T-helper 1 cell (primary cell): ENCODE results near the gene FTCD.

Experiments
- DNase-seq, 5 donors: peaks; one replicate each; pipeline ENCODE4 v3.0.0-alpha.2; 2012 to 2020

The FTCD gene

DNA sequence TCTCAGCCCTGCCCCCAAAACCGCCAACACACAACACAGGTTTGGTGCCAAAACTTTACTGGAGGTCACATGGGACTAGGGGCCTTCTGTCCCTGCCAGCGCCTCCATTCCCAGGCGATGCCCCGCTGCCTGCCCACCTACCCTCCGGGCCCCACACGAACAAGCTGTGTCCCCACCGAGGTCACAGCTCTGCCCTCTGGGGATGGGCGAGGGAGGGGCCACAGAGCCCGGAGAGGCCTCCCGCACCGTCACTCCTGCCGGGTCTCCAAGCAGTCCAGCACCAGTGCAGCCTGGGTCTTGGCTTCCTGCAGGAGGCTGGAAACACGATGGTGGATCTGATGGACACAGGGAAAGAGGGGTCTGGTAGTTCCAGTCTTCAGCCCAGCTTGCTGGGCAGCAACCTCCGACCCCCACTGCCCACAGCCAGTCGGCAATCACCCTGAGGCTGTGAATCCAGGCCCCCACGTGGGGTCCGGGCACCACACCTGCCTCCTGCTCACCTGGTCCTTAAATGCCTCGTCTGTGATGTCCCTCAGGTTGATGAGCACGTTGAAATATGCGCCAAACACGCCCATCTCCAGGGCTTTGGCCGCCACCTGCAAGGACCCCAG lies 18.5 kb downstream of the FTCD start:
- no peak for DNase-seq

DNA sequence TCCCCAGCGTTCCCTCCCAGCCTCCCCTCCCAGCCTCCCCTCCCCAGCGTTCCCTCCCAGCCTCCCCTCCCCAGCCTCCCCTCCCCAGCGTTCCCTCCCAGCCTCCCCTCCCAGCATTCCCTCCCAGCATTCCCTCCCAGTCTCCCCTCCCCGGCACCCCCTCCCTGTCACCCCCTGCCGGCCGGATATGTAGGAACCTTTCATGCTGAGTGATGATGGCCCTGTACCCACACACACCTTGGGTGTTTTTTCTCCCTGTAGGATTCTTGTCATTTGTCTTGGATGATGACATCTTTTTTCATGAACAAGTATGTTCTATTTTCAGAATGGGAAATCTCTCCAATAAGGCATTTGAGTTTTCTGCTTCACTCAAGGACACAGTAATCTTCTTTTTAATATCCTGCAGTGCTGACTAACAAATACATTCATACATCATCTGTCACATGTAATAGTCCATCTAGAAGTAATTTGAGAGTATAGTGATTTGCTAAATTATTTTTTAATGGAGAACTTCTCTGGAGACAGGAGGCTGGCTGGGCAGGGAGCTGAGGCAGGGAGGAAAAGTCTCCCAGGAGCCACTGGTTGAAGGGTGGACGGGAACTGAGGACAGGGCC lies 19.5 kb downstream of the FTCD start:
- no peak for DNase-seq

DNA sequence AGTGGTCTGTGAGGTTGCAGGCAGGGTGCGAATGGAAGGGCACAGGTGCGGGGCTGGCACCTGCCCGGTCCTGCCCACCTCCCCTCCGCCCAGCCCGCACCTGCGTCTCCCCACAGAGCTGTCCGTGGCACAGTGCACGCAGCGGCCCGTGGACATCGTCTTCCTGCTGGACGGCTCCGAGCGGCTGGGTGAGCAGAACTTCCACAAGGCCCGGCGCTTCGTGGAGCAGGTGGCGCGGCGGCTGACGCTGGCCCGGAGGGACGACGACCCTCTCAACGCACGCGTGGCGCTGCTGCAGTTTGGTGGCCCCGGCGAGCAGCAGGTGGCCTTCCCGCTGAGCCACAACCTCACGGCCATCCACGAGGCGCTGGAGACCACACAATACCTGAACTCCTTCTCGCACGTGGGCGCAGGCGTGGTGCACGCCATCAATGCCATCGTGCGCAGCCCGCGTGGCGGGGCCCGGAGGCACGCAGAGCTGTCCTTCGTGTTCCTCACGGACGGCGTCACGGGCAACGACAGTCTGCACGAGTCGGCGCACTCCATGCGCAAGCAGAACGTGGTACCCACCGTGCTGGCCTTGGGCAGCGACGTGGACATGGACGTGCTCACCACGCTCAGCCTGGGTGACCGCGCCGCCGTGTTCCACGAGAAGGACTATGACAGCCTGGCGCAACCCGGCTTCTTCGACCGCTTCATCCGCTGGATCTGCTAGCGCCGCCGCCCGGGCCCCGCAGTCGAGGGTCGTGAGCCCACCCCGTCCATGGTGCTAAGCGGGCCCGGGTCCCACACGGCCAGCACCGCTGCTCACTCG lies 23.3 kb downstream of the FTCD start:
- DNase-seq = no peak

DNA sequence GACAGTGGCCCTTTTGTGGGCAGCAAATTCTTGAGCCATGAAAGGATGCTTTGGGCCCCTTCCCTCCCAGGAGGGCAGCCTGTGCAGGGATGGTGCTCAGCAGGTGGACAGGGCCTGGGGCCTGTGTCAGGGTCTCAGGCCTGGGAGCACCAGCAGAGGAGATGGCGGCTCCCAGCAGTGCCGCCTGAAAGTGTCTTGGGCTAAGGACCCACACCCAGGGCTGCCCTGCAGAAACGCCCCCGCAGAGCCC lies 23.9 kb downstream of the FTCD start:
- DNase-seq = no peak

DNA sequence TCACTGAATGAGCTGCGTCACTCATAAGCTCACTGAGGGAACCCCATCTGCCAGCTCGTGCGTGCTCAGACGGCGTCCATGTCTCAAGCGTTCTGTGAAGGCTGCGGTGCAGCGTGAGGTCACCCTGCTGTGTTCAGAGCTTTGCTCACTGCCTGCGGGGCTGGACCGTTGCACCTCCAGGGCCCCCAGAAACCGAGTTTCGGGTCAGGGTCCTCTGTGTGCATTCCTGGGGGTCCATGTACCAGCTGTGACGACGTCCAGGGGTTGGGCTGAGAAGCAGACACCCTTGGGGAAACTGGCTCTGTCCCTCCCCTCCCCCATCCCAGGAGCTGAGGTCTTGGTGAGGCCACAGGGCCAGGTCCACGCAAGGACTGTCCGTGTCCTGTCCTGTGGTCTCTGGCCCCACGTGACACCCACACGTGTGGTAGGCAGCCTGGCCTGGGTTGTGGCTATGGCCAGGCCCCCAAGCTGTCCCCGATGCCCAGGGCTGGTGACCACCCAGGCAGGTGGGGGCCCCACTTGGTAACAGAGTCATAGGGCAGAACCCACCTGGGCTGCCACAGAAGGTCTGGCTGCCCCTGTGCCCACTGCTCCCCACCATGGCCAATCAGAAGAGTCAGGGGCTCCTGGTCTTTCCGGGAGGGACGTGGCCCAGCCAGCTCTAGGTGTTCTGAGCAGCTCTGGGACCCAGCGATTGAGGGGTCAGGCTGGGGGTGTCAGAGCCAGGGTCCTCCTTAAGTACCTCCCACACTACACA lies 24.4 kb downstream of the FTCD start:
- DNase-seq = no peak

DNA sequence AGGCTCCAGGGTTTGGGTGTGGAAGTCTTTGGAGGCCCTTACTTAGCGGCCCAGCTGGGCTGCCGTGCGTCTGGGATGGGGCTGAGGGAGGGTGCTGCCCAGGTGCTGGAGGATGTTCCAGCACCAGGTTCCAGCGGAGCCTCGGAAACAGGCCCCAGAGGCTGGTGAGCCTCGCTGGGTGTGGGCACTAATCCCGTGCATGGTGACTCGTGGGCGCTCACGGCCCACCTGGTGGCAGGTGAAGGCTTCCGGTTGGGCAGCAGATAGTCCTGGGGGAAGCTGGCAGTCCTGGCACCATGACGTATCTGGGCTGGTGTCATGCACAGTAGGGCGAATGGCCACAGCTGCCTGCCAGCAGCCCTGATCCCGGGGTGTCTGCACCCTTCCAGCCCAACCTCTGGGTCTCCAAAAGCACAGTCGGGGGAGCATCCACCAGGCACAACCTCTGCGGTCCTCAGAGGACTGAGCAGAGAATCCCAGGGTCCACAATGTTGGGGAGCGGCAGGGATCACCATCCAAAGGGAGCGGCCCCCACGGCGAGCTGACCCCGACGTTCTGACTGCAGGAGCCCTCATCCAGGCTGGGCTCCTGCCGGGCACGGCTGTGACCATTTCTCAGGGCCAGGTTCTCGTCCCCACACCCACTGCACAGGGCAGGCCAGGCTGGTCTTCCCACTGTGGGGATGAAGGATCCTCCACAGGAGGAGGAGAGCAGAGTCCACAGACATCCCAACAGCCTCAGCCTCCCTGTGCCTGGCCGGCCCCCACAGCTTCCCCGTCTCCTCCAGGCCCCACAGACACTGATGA lies 25.3 kb downstream of the FTCD start:
- DNase-seq = no peak

DNA sequence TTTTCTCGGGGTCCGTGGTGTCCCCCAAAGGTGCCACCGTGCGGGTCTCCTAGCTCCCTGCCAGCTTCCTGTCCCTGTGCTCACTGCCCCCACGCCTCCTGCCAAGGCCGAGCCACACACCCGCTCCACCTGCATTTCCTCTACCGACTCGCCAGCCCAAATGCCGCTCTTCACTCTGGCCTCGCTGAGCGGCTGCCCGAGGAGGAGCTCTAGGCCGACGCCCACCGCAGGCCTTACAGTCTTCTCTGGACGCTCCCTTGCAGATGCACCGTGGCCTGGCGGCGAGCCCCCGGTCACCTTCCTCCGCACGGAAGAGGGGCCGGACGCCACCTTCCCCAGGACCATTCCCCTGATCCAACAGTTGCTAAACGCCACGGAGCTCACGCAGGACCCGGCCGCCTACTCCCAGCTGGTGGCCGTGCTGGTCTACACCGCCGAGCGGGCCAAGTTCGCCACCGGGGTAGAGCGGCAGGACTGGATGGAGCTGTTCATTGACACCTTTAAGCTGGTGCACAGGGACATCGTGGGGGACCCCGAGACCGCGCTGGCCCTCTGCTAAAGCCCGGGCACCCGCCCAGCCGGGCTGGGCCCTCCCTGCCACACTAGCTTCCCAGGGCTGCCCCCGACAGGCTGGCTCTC lies 26.3 kb downstream of the FTCD start:
- no peak for DNase-seq

DNA sequence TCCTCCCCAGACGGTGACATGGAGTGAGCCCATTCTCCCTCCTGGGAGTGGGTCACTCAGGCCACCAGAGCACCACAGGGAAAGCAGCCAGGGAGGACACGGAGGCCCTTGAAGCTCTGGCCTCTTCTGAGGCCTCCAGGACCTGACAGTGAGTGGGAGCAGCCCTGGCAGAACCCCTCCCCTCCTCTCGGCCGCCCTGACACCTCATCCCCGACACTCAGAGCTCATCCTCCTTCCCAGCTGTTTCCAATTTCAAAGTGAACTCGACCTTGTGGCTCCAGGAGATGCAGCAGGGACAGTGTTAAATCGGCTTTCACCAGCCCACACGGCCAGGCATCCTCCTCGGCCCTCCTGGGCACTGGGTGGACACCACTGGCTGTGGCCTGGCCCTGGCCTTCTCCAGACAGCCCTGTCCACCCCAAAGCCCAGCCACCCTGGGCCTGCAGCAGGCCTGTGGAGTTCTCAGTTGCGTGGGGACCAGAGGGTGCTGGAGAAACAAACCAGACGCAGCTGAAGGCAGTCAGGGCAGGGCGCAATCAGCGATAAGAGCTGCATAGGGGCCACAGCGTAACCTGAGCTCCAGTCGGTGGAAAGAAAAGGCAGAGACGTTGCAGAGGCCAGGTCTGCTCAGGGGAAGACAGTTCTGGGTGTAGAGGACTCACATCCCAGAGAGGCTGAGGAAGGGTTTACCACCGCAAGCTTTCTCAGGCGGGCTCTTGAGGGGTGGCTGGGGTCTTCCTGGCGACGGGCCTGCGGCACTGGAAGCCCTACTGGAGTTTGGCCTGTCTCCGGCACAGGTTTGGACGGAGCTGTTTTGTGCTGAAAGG lies 27.1 kb downstream of the FTCD start:
- no peak for DNase-seq

DNA sequence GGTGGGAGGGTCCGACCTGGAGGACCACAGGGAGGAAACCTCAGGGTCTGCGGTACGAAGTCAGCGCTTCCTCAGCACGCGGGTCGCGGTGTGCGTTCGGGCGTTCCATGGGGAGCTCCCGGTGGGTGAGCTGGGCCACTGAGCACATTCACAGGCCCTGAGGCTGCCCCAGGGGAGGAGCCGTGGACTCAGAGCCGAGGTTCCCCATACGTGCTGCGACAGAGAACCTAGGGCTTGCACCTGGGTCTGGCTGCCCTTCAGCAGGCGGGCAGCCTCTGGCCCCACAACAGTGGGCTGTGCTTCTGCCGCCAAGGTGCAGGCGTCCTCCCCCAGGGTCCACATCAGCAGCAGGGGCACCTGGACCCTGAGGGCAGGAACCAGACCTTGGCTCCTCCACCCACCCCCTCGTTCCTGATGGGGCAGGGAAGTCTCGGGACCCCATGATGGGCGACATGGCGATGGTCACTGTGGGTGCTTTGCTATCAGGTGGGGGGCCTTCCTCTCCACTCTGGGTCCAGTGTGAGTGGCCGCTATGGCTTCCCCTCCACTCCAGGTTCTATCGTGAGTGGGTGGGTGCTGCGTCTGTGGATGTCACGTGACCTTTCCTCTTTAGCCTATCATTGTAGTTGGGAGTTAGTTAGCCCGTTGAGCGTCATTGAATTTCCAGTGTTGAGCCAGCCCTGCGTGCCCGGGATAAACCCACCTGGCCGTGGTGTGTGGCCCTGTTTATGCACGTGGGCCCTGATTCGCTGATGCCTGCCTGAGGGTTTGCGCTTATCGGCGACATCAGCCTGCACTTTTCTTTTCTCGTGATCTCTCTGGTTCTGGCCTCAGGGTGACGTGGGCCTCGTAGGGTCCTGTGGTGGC lies 27.9 kb downstream of the FTCD start:
- peak in 2 of 5 donors; percentile 4 to 8 for DNase-seq

DNA sequence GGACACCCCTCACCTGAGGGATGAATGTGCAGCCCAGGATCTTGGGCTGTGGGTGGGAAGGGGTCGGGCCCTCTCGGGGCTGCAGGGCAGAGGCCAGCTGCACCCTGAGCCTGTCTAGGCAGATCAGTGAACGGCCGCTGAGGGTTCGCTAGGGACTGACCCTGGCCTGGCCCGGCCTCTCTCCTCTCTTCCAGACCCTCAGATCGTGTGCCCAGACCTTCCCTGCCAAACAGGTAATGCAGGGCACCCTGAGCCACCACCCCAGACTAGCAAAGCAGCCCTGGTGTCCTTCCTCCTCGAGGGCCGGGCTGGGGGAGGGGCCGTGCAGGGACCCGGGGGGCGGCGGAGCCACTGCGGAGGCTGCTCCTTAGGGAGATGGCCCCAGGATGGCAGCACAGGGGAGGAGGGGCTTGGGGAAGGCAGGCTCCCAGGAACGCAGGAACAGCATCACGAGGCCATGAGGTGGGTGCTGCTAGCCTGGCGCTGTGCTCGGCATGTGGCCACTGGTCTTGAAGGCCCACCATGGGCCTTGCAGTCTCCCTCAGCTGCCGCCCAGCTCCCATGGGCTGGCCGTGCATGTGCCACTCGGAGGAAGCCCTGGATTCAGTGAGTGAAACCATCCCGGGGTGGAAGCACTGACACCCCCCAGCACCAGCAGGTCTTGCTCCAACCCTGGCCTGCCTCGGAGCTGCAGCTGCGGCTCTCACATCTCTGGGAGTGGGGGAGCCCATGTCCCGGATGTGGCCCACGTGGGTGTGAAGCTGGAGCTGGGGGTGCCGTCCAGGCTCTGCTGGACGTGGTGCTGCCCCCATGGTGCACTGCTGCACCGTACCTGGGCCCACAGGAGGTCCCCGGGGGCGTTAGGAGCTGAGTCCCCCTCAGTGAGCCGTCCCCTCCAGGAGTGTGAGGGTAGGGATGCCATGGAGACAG lies 28.8 kb downstream of the FTCD start:
- peak in 1 of 5 donors; percentile 13 for DNase-seq

DNA sequence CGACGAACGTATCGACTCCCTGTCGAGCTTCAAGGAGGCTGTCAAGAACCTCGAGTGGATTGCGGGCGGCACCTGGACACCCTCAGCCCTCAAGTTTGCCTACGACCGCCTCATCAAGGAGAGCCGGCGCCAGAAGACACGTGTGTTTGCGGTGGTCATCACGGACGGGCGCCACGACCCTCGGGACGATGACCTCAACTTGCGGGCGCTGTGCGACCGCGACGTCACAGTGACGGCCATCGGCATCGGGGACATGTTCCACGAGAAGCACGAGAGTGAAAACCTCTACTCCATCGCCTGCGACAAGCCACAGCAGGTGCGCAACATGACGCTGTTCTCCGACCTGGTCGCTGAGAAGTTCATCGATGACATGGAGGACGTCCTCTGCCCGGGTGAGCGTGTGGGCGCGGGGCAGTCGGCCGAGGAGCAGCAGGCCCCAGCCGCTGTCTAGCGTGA lies 29.5 kb downstream of the FTCD start:
- peak in 1 of 5 donors; percentile 9 for DNase-seq

DNA sequence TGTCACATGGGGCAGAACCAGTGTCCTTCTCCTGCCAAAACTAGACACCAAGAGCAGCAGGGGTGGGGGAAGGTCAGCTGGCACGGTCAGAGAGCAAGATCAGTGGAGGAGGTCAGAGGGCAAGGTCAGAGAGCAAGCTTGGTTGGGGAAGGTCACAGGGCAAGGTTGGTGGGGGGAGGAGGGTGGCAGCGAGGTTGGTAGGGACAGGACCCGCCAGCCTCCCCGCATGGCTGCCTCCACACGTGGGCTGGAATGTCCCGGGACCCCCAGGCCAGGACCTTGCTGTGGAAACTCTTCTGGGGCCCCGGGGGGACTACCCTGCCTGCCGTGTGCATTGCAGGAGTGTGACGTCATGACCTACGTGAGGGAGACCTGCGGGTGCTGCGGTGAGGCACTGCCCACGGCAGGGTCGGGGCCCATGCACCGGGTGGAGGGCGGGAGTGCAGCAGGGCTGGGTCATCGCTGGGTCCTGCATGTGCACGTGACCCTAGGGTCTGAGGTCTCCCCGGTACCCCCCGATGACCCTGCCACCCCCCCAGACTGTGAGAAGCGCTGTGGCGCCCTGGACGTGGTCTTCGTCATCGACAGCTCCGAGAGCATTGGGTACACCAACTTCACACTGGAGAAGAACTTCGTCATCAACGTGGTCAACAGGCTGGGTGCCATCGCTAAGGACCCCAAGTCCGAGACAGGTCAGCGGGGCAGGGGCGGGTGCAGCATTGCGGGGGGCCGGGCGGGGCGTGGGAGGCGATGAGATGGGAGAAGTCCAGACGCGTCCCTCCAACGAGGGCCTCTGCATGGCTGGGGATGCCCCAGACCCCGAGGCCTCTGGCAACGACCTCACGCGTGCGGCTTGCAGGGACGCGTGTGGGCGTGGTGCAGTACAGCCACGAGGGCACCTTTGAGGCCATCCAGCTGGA lies 30.2 kb downstream of the FTCD start:
- peak in 2 of 5 donors; percentile 8 to 11 for DNase-seq

DNA sequence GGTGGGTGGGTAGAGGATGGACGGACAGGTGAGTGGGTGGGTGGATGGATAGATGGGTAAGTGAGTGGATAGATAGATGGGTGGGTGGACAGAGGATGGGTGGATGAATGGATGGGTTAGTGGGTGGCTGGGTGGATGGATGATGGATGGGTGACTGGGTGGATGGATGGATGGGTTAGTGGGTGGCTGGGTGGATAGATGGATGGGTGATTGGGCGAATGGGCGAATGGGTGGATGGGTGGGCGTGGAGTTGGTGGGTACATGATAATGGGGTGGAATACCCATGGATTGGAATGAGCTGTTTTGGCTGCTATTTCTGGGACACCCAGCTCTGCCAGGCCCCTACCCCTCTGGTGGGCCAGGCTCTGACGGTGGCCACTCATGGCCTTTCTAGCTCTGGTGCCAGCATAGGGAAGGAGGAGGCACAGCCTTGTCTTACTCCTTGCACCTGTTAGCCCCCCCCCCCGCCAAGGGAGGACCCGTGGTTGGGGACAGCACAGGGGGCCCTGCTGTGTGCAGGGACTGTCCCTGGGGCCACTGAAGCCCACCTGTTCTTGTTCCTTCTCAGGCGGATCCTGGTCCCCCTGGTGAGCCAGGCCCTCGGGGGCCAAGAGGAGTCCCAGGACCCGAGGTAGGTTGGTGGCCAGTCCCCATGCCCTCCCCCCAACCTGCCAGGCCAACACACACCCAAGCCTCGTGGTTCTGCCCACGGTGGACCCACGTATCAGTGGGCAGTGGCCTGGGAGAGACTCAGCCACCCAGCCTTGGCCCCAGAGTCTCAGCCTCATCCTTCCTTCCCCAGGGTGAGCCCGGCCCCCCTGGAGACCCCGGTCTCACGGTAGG lies 31.1 kb downstream of the FTCD start:
- peak in 2 of 5 donors; percentile 4 to 7 for DNase-seq

DNA sequence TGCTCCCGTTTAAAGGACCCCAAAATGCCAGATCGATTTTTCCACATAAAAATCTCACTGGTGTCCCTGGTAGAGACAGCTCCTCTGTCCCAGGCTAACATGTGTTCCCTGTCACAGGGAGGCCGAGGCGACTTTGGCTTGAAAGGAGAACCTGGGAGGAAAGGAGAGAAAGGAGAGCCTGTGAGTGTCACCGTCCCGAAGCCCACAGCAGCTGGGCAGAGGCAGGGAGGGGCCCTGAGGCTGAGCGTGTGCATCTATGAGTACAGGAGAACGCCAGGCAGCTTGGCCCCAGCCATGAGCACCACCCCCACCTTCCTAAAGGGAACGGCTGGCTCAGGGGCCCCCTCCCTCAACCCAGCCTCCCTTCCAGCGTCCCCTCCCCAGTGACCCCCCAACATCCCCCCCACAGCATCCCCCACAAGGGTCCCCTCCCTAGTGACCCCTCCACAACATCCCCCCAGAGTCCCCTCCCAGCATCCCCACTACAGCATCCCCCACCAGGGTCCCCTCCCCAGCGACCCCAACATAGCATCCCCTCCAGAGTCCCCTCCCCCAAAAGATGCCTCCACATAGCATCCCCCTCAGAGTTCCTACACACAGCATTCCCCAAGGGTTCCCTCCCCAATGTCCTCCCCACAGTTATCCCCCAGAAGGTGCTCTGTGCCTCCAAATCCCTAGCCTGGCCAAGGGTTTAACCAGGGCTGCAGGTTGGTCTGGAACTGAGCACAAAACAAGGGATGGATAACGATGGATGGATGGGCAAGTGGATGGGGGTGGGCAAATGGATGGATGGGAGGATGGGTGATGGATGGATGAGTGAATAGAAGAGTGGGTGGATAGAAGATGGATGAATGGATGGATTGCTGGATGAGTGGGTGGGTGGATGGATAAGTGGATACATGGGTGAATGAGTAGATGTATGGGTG lies 32.4 kb downstream of the FTCD start:
- DNase-seq = peak in 1 of 5 donors; percentile 3

DNA sequence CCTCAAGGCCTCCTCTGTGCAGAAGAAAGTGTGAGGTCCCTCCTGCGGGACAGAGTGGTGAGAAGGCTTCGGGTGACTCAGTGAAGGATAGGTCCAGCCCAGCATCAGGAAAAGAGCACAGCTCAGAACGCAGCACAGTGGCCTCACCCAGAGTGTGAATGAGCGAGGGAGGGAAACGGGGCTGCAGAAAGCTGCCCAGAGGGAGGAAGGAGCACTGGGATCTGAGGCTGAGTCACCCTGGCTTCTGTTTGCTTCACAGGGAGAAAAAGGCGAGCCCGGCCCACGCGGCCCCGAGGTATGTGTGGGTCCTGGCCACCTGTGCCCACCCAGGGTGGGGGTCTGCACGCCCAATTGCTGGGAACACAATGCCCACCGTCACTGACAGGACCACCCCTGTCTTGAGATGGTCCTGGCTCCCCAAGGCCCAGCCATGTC lies 33.1 kb downstream of the FTCD start:
- DNase-seq = peak in 2 of 5 donors; percentile 5 to 6
